HCT116 (cell line): ENCODE results near the gene MYBPC1. TPM values are rescaled to one million over a fixed set of nuclear protein-coding genes. Genes with fewer than 3 reads are reported as not detected.

ENCODE experiments used
- ATAC-seq: fragments of 200-7000 bp; cut with Tn5 transposase; 2 replicates; pipeline ENCODE4 v1.9.1; 2020; ENCODE audit warnings: mild to moderate bottlenecking, moderate library complexity
- BruUV-seq: library from RNA; stranded (reverse); fragments of 400-500 nt; replicated peaks from 2 replicates; lab custom pipeline; 2021; lab: Mats Ljungman, UMichigan
- CTCF ChIA-PET: fragments of 300-600 bp; sonication (Branson Sonifier 250); formaldehyde crosslinking; loops from one replicate; lab custom pipeline; 2021; ENCODE audit warnings: antibody characterized with exemption; lab: Charles Lee
- POLR2A ChIA-PET: fragments of 300-600, 350-600 bp; sonication (Branson Sonifier 250); formaldehyde crosslinking; loops from one replicate; lab custom pipeline; 2021; ENCODE audit warnings: antibody characterized with exemption; lab: Charles Lee
- RAD21 ChIA-PET, 2 experiments: fragments of 300-600 bp; sonication (Branson Sonifier 250); formaldehyde crosslinking; loops; one replicate each; lab custom pipeline; 2023; ENCODE audit warnings: low total read pairs in 2 of 2; ENCODE audit not compliant: uncharacterized antibody in 2 of 2, unreplicated experiment in 2 of 2, low non-redundant PET in 1 of 2; lab: Charles Lee
- DNase-seq: peaks from one replicate; pipeline ENCODE4 v3.0.0-alpha.2; 2010; ENCODE audit warnings: low read depth, low spot score
- H2AFZ ChIP-seq: fragments of 200-600 bp; shearing (Covaris generic), sonication (generic); 2 replicates; pipeline ENCODE4 v1.6.1; 2017; ENCODE audit warnings: low read depth, mixed run types, mixed read lengths, antibody characterized with exemption, low read length; ENCODE audit not compliant: poor library complexity, severe bottlenecking
- H3K27ac ChIP-seq: 2 replicates; pipeline ENCODE4 v1.5.1; 2012; ENCODE audit warnings: low read depth, low read length
- H3K27me3 ChIP-seq: fragments of 200-600 bp; sonication (generic); 2 replicates; pipeline ENCODE4 v1.6.1; 2016; ENCODE audit warnings: mixed run types, low read length, mixed read lengths; ENCODE audit not compliant: insufficient read depth
- H3K36me3 ChIP-seq, 2 experiments: fragments of 200-500 bp in 1 of 2; fragments of 200-600 bp in 1 of 2; sonication (Bioruptor generic) in 1 of 2; sonication (generic) in 1 of 2; 2 replicates each; pipeline versions ENCODE4 v1.5.1 to v1.6.1; 2014 to 2016; ENCODE audit warnings: low read length in 2 of 2, inconsistent platforms in 1 of 2, mixed read lengths in 1 of 2, mixed run types in 1 of 2; ENCODE audit not compliant: insufficient read depth in 2 of 2, control insufficient read depth in 1 of 2
- H3K4me1 ChIP-seq, 2 experiments: fragments of 200-600 bp in 1 of 2; sonication (generic) in 1 of 2; 2 replicates each; pipeline versions ENCODE4 v1.5.1 to v1.6.1; 2012 to 2017; ENCODE audit warnings: low read length in 2 of 2, inconsistent platforms in 1 of 2, mild to moderate bottlenecking in 1 of 2, mixed read lengths in 1 of 2, mixed run types in 1 of 2, moderate library complexity in 1 of 2; ENCODE audit not compliant: insufficient read depth in 2 of 2, control insufficient read depth in 1 of 2
- H3K4me2 ChIP-seq: fragments of 200-600 bp; sonication (generic); 2 replicates; pipeline ENCODE4 v1.6.1; 2017; ENCODE audit warnings: mixed run types, low read length, mixed read lengths
- H3K4me3 ChIP-seq, 2 experiments: fragments of 200-600 bp in 1 of 2; sonication (generic) in 1 of 2; replicated peaks in 1 of 2; 2 replicates each; pipeline ENCODE4 v1.5.1; 2011 to 2016; ENCODE audit warnings: low read length in 2 of 2, control low read depth in 1 of 2, low read depth in 1 of 2, mild to moderate bottlenecking in 1 of 2, mixed read lengths in 1 of 2, mixed run types in 1 of 2
- H3K79me2 ChIP-seq: fragments of 200-600 bp; sonication (generic); 2 replicates; pipeline ENCODE4 v1.6.1; 2017; ENCODE audit warnings: mild to moderate bottlenecking, mixed run types, low read length, moderate library complexity, mixed read lengths; ENCODE audit not compliant: insufficient read depth
- H3K9ac ChIP-seq: fragments of 200-600 bp; sonication (generic); 2 replicates; pipeline ENCODE4 v1.6.1; 2016; ENCODE audit warnings: low read length, mixed read lengths
- H3K9me2 ChIP-seq: fragments of 200-600 bp; sonication (generic), shearing (Covaris generic); 2 replicates; pipeline ENCODE4 v1.6.1; 2017; ENCODE audit warnings: mixed run types, mild to moderate bottlenecking, moderate library complexity; ENCODE audit not compliant: insufficient read depth
- H3K9me3 ChIP-seq, 2 experiments: fragments of 200-500 bp in 1 of 2; fragments of 200-600 bp in 1 of 2; sonication (Bioruptor generic) in 1 of 2; sonication (generic) in 1 of 2; 2 replicates each; pipeline ENCODE4 v1.6.1; 2014 to 2017; ENCODE audit warnings: low read length in 2 of 2, mixed read lengths in 2 of 2, inconsistent platforms in 1 of 2, low read depth in 1 of 2, mild to moderate bottlenecking in 1 of 2, mixed run types in 1 of 2, moderate library complexity in 1 of 2; ENCODE audit not compliant: control insufficient read depth in 1 of 2, insufficient read depth in 1 of 2
- H4K20me1 ChIP-seq: fragments of 200-600 bp; sonication (generic), shearing (Covaris generic); 2 replicates; pipeline ENCODE4 v1.6.1; 2017; ENCODE audit warnings: mixed run types, mild to moderate bottlenecking, moderate library complexity; ENCODE audit not compliant: insufficient read depth
- ATF3 ChIP-seq: IDR thresholded peaks from 2 replicates; pipeline ENCODE4 v1.6.1; 2012
- CBX3 ChIP-seq: IDR thresholded peaks from 2 replicates; pipeline ENCODE4 v1.6.1; 2012; ENCODE audit warnings: low read depth
- CEBPB ChIP-seq: IDR thresholded peaks from 2 replicates; pipeline ENCODE4 v1.6.1; 2012; ENCODE audit warnings: low read depth
- CTCF ChIP-seq, 3 experiments: fragments of 200-600 bp in 1 of 3; sonication (generic) in 1 of 3; IDR thresholded peaks in 2 of 3; conservative IDR thresholded peaks in 1 of 3; 2 replicates each; pipeline ENCODE4 v1.5.1; 2012 to 2017; ENCODE audit warnings: low read depth in 2 of 3, low read length in 2 of 3, antibody characterized with exemption in 1 of 3, borderline replicate concordance in 1 of 3, control low read depth in 1 of 3, mild to moderate bottlenecking in 1 of 3, mixed read lengths in 1 of 3, mixed run types in 1 of 3, moderate library complexity in 1 of 3; ENCODE audit not compliant: insufficient read depth in 1 of 3
- EGR1 ChIP-seq: IDR thresholded peaks from 2 replicates; pipeline ENCODE4 v1.6.1; 2012; ENCODE audit warnings: low read depth
- ELF1 ChIP-seq: IDR thresholded peaks from 2 replicates; pipeline ENCODE4 v1.6.1; 2012; ENCODE audit warnings: low read depth, borderline replicate concordance
- EZH2 ChIP-seq: fragments of 200-600 bp; sonication (generic); IDR thresholded peaks from 2 replicates; pipeline ENCODE4 v1.6.1; 2017; ENCODE audit warnings: antibody characterized with exemption, mixed run types
- EZH2phosphoT487 ChIP-seq: fragments of 200-600 bp; IDR thresholded peaks from 2 replicates; pipeline ENCODE4 v1.6.1; 2018; ENCODE audit warnings: antibody characterized with exemption, borderline replicate concordance
- FOSL1 ChIP-seq: IDR thresholded peaks from 2 replicates; pipeline ENCODE4 v1.6.1; 2012; ENCODE audit warnings: low read depth
- JUND ChIP-seq: IDR thresholded peaks from 2 replicates; pipeline ENCODE4 v1.6.1; 2012
- POLR2A ChIP-seq: IDR thresholded peaks from 2 replicates; pipeline ENCODE4 v1.7.0; 2011; ENCODE audit warnings: borderline replicate concordance; ENCODE audit not compliant: insufficient read depth, insufficient read length; ENCODE audit errors: extremely low read depth
- POLR2AphosphoS5 ChIP-seq: IDR thresholded peaks from 2 replicates; pipeline ENCODE4 v1.6.1; 2011; ENCODE audit warnings: mild to moderate bottlenecking, low read depth, low read length, moderate library complexity
- RAD21 ChIP-seq: IDR thresholded peaks from 2 replicates; pipeline ENCODE4 v1.6.1; 2012; ENCODE audit warnings: low read depth, mild to moderate bottlenecking
- SRF ChIP-seq: IDR thresholded peaks from 2 replicates; pipeline ENCODE4 v1.6.1; 2012; ENCODE audit warnings: low read depth
- TCF7L2 ChIP-seq: IDR thresholded peaks from 2 replicates; pipeline ENCODE4 v1.7.0; 2011; ENCODE audit warnings: borderline replicate concordance, inconsistent platforms; ENCODE audit not compliant: insufficient read depth, insufficient read length; ENCODE audit errors: extremely low read depth
- YY1 ChIP-seq: IDR thresholded peaks from 2 replicates; pipeline ENCODE4 v1.6.1; 2011; ENCODE audit warnings: low read length, low read depth, moderate library complexity, mild to moderate bottlenecking; ENCODE audit not compliant: insufficient replicate concordance; ENCODE audit errors: extremely low read depth
- ZFX ChIP-seq: fragments of 450-650 bp; IDR thresholded peaks from 2 replicates; pipeline ENCODE4 v1.6.1; 2017
- ZNF274 ChIP-seq: fragments of 200-500 bp; sonication (Bioruptor generic); IDR thresholded peaks from 2 replicates; pipeline ENCODE4 v1.6.1; 2014; ENCODE audit warnings: mild to moderate bottlenecking, low read depth, low read length, inconsistent platforms
- intact Hi-C: fragments of 100-400 bp; cut with micrococcal nuclease; formaldehyde crosslinking; loops from 2 replicates; pipeline ENCODE4 v1.10.0; 2022
- total RNA-seq: library from RNA; stranded (reverse); gene quantifications from one replicate; pipeline ENCODE4 v1.2.1, GENCODE V29; 2021; ENCODE audit not compliant: unreplicated experiment
- TF ChIP-seq, protein P1 (sequence below): IDR thresholded peaks from 2 replicates; pipeline ENCODE4 v1.6.1; 2012; ENCODE audit warnings: low read depth

Gene MYBPC1
- total RNA-seq, 1 experiment from 2014 or later = not detected

- H2AFZ ChIP-seq = no peak overlapping the region
- no peaks in the 10 kb centered on the region for H3K27me3 ChIP-seq
- CTCF ChIA-PET = no interaction called here
- TF ChIP-seq CBX3 (no peak), CEBPB (no peak), EZH2phosphoT487 (no peak), CTCF (IDR thresholded peaks at IDR 0.05 in 2 of 3, conservative IDR thresholded peaks at IDR 0.05 in 1 of 3; ENCODE audit: borderline replicate concordance in 1 of 3, insufficient read depth in 1 of 3, low read depth in 2 of 3, low read length in 2 of 3) (no peak), ATF3 (no peak), ELF1 (no peak), ZNF274 (no peak), FOSL1 (no peak), POLR2AphosphoS5 (no peak), RAD21 (no peak), EGR1 (no peak), ZFX (no peak), SRF (no peak), JUND (no peak), TCF7L2 (no peak), EZH2 (no peak), POLR2A (no peak), YY1 (no peak)
- TF ChIP-seq, protein P1, sequence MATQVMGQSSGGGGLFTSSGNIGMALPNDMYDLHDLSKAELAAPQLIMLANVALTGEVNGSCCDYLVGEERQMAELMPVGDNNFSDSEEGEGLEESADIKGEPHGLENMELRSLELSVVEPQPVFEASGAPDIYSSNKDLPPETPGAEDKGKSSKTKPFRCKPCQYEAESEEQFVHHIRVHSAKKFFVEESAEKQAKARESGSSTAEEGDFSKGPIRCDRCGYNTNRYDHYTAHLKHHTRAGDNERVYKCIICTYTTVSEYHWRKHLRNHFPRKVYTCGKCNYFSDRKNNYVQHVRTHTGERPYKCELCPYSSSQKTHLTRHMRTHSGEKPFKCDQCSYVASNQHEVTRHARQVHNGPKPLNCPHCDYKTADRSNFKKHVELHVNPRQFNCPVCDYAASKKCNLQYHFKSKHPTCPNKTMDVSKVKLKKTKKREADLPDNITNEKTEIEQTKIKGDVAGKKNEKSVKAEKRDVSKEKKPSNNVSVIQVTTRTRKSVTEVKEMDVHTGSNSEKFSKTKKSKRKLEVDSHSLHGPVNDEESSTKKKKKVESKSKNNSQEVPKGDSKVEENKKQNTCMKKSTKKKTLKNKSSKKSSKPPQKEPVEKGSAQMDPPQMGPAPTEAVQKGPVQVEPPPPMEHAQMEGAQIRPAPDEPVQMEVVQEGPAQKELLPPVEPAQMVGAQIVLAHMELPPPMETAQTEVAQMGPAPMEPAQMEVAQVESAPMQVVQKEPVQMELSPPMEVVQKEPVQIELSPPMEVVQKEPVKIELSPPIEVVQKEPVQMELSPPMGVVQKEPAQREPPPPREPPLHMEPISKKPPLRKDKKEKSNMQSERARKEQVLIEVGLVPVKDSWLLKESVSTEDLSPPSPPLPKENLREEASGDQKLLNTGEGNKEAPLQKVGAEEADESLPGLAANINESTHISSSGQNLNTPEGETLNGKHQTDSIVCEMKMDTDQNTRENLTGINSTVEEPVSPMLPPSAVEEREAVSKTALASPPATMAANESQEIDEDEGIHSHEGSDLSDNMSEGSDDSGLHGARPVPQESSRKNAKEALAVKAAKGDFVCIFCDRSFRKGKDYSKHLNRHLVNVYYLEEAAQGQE = no peak
- H4K20me1 ChIP-seq = no peaks in the 10 kb centered on the region
- intact Hi-C loops = no loop called here
- no peak for ATAC-seq
- POLR2A ChIA-PET = no interaction called here
- DNase-seq = no peak
- no peaks in the 10 kb centered on the region for H3K9me2 ChIP-seq
- no peak overlapping the region for H3K4me2 ChIP-seq
- no peaks in the 10 kb centered on the region for H3K9me3 ChIP-seq
- BruUV-seq = no TSS peak
- H3K27ac ChIP-seq = no peak overlapping the region
- H3K4me3 ChIP-seq = no peak overlapping the region
- H3K9ac ChIP-seq = no peak overlapping the region
- RAD21 ChIA-PET = no interaction called here
- no peaks in the 10 kb centered on the region for H3K4me1 ChIP-seq
- no peaks in the 10 kb centered on the region for H3K36me3 ChIP-seq
- H3K79me2 ChIP-seq = no peaks in the 10 kb centered on the region
Measured at GRCh38 chr12:101642115-101643067, 47.6 kb downstream of the MYBPC1 start.
